Activated CD8-positive, alpha-beta T cell treated with anti-CD3 and anti-CD28 coated beads for 36 hours (primary cell): Measurements from ENCODE around the gene DNAJB5. TPM values are rescaled to one million over a fixed set of nuclear protein-coding genes. Genes with fewer than 3 reads are reported as not detected.

Experiments
- ATAC-seq: fragments of 200-7000 bp; cut with Tn5 transposase; one replicate; pipeline ENCODE4 v1.10.0; 2021; ENCODE audit warnings: mild to moderate bottlenecking, moderate library complexity
- CTCF ChIA-PET: fragments of 350-600 bp; sonication (Branson Sonifier 250); formaldehyde crosslinking; loops from one replicate; lab custom pipeline; 2021; ENCODE audit warnings: antibody characterized with exemption; lab: Charles Lee
- POLR2A ChIA-PET: fragments of 350-600 bp; sonication (Branson Sonifier 250); formaldehyde crosslinking; loops from one replicate; lab custom pipeline; 2021; ENCODE audit warnings: antibody characterized with exemption; lab: Charles Lee
- DNase-seq: peaks from one replicate; pipeline ENCODE4 v3.0.0-alpha.2; 2020
- H3K27ac Mint-ChIP-seq: one replicate; pipeline ENCODE4 v1.8.0; 2021; ENCODE audit warnings: mild to moderate bottlenecking, mixed read lengths
- H3K27me3 Mint-ChIP-seq: one replicate; pipeline ENCODE4 v1.8.0; 2021; ENCODE audit warnings: mixed read lengths
- H3K36me3 Mint-ChIP-seq: one replicate; pipeline ENCODE4 v1.8.0; 2021; ENCODE audit warnings: low read depth, mixed read lengths
- H3K4me1 Mint-ChIP-seq: one replicate; pipeline ENCODE4 v1.8.0; 2021; ENCODE audit warnings: low read depth, mixed read lengths
- H3K4me3 Mint-ChIP-seq: one replicate; pipeline ENCODE4 v1.8.0; 2021; ENCODE audit warnings: mild to moderate bottlenecking, moderate library complexity, mixed read lengths
- H3K9me3 Mint-ChIP-seq: one replicate; pipeline ENCODE4 v1.8.0; 2021; ENCODE audit warnings: mixed read lengths
- intact Hi-C: fragments of 100-400 bp; cut with micrococcal nuclease; formaldehyde crosslinking; loops from one replicate; pipeline ENCODE4 v1.10.0; 2022
- total RNA-seq, 2 experiments: library from RNA; stranded (reverse); gene quantifications; one replicate each; pipeline ENCODE4 v1.2.3, GENCODE V29; 2021
- TF ChIP-seq, protein P1 (sequence below): fragments of 200-600 bp; IDR thresholded peaks from one replicate; pipeline ENCODE4 v1.8.0; 2022; ENCODE audit warnings: antibody characterized with exemption, mild to moderate bottlenecking

Gene DNAJB5
- total RNA-seq, 2 experiments from 2014 or later = 14.6 to 16.4 TPM

DNA sequence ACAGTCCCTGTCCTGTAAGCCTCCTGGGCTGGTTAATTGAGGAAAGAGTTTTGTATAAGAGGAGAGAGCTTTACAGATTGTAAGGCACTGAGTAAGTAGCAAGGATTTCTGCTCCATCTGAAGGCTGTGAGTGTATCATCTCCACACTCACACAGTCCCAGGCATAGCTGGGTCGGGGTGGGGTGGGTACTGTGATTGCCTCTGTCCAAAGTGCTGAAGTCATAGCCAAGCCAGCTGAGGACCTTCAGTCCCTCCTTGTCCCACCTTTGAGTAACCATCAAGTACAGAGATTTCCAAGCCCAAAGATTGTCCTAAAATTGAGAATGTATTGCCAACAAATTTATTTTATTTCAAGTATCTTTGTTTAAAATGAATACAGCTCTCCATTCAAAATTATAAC, 5.5 kb upstream of the DNAJB5 start:
- intact Hi-C loops = no loop called here
- H3K27ac Mint-ChIP-seq = no peak overlapping the region
- H3K36me3 Mint-ChIP-seq = no peaks in the 10 kb centered on the region
- H3K4me1 Mint-ChIP-seq = peaks cover 58% of the 10 kb centered on the region
- TF ChIP-seq, protein P1, sequence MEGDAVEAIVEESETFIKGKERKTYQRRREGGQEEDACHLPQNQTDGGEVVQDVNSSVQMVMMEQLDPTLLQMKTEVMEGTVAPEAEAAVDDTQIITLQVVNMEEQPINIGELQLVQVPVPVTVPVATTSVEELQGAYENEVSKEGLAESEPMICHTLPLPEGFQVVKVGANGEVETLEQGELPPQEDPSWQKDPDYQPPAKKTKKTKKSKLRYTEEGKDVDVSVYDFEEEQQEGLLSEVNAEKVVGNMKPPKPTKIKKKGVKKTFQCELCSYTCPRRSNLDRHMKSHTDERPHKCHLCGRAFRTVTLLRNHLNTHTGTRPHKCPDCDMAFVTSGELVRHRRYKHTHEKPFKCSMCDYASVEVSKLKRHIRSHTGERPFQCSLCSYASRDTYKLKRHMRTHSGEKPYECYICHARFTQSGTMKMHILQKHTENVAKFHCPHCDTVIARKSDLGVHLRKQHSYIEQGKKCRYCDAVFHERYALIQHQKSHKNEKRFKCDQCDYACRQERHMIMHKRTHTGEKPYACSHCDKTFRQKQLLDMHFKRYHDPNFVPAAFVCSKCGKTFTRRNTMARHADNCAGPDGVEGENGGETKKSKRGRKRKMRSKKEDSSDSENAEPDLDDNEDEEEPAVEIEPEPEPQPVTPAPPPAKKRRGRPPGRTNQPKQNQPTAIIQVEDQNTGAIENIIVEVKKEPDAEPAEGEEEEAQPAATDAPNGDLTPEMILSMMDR = no peak
- no peaks in the 10 kb centered on the region for H3K27me3 Mint-ChIP-seq
- ATAC-seq = no peak
- H3K9me3 Mint-ChIP-seq = no peaks in the 10 kb centered on the region
- ChIA-PET POLR2A (interaction anchor here (0.8 to 2.2 kb wide), 3 partner anchors 12 to 85 kb away, joined by 3 to 7 read pairs (median 3); no protein-coding TSS in a partner anchor), CTCF (interaction anchor here (0.6 to 6.8 kb wide), 15 partner anchors 10 to 127 kb away, joined by 3 to 120 read pairs (median 5); partner anchors contain the start of gene VCP)
- no peak overlapping the region for H3K4me3 Mint-ChIP-seq
- DNase-seq = peak; percentile 45

DNA sequence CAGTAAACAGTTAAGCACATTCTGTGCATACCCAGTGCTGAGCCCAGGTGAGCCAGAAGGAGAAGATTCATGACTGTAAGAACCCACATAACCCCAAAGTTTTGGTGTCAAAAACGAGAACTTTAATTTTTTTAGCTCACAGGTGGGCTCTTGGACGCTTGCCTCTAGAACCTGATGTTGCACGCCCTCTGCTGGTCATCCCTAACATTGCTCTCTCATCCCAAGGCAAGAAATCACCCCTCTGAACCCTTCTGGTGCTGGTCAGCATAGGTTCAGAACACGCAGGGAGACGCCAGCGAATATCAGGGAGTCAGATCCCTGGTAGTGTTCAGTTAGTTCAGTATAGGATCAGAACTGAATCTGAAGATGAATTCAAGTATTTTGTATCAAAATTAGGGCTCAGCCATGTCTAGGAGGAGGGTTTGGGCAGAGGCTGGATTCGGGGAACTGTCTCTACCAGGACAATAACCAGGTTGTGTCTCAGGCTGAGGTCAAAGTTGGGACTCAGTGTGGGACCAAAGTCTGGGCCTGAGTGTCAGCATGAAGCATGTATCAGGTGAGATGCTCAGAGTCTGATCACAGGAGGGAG, 4.1 kb upstream of the DNAJB5 start:
- intact Hi-C loops = loop anchor here (1.0 kb wide), 1 partner anchor 86 kb away; no protein-coding TSS in a partner anchor
- peak; percentile 84 for DNase-seq
- peaks cover 58% of the 10 kb centered on the region for H3K4me1 Mint-ChIP-seq
- no peak overlapping the region for H3K4me3 Mint-ChIP-seq
- CTCF ChIA-PET = interaction anchor here (0.6 to 6.8 kb wide), 32 partner anchors 9 to 129 kb away, joined by 3 to 120 read pairs (median 4); partner anchors contain the start of genes FANCG and VCP
- no peaks in the 10 kb centered on the region for H3K27me3 Mint-ChIP-seq
- peak overlapping the region; percentile 32 for H3K27ac Mint-ChIP-seq
- no peaks in the 10 kb centered on the region for H3K36me3 Mint-ChIP-seq
- TF ChIP-seq, protein P1 = peak; percentile 89
- ATAC-seq = no peak
- POLR2A ChIA-PET = interaction anchor here (0.6 to 2.2 kb wide), 3 partner anchors 82 to 612 kb away, joined by 3 to 7 read pairs (median 3); no protein-coding TSS in a partner anchor
- H3K9me3 Mint-ChIP-seq = no peaks in the 10 kb centered on the region

DNA sequence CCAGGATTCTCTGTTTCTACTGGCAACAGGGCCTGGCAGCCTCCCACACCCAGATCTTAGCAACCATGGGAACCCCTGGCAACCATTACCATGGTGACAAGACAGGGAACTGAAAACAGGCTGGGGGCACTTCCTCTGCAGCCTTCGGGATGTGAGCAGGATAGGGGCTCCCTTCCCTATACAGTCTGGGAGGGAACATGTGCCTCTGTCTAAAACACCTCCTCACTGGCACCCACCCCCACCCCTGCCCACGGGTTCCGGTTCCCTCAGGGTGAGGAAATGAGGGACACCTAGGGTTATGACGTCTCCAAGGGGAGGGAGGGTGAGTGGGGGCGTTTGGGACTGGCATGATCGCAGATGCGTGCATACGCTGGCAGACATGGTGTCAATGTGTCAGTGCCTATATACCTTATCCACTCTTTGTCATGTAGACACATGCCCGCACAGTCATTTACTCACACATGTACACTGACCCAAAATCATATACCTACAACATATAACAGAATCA, 3.0 kb upstream of the DNAJB5 start:
- peak; percentile 14 for ATAC-seq
- TF ChIP-seq, protein P1 = no peak
- H3K4me3 Mint-ChIP-seq = no peak overlapping the region

DNA sequence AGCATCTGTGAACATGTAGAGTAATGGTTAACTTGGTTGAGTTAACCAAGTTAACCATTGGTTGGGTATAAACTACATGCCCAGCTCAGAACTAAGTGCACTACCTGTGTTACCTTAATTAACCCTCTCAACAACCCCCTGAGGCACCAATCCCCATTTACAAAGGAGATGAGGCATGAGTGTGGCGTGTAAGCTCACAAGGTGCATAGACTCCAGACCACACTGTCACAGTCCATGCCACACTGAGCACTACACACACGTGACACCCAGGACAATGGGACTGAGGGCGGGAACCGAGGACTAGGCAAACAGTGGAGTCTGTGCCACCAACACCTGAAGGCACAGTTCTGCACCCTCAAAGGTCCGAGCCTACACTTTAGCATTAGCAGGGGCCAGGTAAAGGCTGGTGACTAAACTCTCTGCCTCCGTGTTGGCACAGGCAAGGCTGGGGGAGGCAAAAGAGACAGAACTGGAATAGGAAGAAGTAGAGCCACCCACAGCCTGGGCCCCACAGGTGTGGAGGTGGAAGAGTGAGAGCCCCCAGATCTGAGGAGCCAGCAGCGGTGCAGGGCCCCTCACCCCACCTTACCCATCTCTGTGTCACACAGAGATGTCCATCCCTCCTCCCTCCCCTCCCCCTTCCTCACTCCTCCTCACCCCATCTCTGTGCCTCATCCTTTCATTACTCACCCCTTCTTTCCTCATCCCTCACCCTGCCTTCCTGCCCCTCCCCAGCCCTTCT, 2.2 kb upstream of the DNAJB5 start:
- H3K4me3 Mint-ChIP-seq = peak overlapping the region; percentile 38
- CTCF ChIA-PET = interaction anchor here (1.0 to 6.8 kb wide), 2 partner anchors 91 to 227 kb away, joined by 3 to 120 read pairs; a partner anchor contains a TSS
- peak overlapping the region; percentile 77 for H3K27ac Mint-ChIP-seq
- no peaks in the 10 kb centered on the region for H3K27me3 Mint-ChIP-seq
- H3K9me3 Mint-ChIP-seq = no peaks in the 10 kb centered on the region
- intact Hi-C loops = no loop called here
- POLR2A ChIA-PET = interaction anchor here (1.0 to 1.1 kb wide), 2 partner anchors 15 to 84 kb away, joined by 3 to 4 read pairs; no protein-coding TSS in a partner anchor
- DNase-seq (peak; percentile 58), ATAC-seq (no peak)
- TF ChIP-seq, protein P1 = no peak
- peaks cover 6% of the 10 kb centered on the region for H3K36me3 Mint-ChIP-seq
- peaks cover 72% of the 10 kb centered on the region for H3K4me1 Mint-ChIP-seq

More for the DNA sequence above, 3.0 kb upstream of the DNAJB5 start:
- peak; percentile 84 for DNase-seq
- H3K36me3 Mint-ChIP-seq = peaks cover 6% of the 10 kb centered on the region
- CTCF ChIA-PET = interaction anchor here (1.0 to 6.8 kb wide), 2 partner anchors 90 to 226 kb away, joined by 3 to 120 read pairs; a partner anchor contains a TSS
- peak overlapping the region; percentile 77 for H3K27ac Mint-ChIP-seq
- H3K9me3 Mint-ChIP-seq = no peaks in the 10 kb centered on the region
- peaks cover 66% of the 10 kb centered on the region for H3K4me1 Mint-ChIP-seq
- H3K27me3 Mint-ChIP-seq = no peaks in the 10 kb centered on the region
- POLR2A ChIA-PET = interaction anchor here (1.0 to 1.1 kb wide), 2 partner anchors 15 to 85 kb away, joined by 3 to 4 read pairs; no protein-coding TSS in a partner anchor
- intact Hi-C loops = no loop called here
